ENCODE measurements around the gene PCLAF. TPM values are rescaled to one million over a fixed set of nuclear protein-coding genes. Genes with fewer than 3 reads are reported as not detected.

Gene PCLAF
- total RNA-seq, 4 donors from 2014 or later = 1.6 TPM; not detected in 3

DNA sequence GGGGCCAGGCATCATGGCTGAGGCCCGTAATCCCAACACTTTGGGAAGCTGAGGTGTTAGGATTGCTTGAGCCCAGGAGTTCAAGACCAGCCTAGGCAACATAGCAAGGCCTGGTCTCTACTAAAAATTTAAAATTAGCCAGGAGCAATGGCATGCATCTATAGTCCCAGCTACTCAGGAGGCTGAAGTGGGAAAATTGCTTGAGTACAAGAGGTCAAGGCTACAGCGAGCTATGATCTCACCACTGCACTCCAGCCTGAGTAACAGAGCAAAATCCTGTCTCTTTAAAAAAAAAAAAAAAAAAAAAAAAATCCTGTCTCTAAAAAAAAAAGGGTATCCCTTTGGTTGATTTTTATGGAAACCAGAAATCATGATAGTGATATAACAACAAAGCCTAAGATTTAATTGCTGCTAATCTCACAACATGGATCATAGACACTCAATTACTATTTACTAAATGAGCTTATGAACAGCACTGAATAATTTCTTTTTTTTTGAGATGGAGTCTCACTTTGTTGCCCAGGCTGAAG is 12.1 kb downstream of the PCLAF start:
- TF ChIP-seq, protein P1, sequence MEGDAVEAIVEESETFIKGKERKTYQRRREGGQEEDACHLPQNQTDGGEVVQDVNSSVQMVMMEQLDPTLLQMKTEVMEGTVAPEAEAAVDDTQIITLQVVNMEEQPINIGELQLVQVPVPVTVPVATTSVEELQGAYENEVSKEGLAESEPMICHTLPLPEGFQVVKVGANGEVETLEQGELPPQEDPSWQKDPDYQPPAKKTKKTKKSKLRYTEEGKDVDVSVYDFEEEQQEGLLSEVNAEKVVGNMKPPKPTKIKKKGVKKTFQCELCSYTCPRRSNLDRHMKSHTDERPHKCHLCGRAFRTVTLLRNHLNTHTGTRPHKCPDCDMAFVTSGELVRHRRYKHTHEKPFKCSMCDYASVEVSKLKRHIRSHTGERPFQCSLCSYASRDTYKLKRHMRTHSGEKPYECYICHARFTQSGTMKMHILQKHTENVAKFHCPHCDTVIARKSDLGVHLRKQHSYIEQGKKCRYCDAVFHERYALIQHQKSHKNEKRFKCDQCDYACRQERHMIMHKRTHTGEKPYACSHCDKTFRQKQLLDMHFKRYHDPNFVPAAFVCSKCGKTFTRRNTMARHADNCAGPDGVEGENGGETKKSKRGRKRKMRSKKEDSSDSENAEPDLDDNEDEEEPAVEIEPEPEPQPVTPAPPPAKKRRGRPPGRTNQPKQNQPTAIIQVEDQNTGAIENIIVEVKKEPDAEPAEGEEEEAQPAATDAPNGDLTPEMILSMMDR (IDR thresholded peaks at IDR 0.05) = no peak
- no peak for TF ChIP-seq EP300 (IDR thresholded peaks at IDR 0.05)
- no peak for TF ChIP-seq POLR2A (IDR thresholded peaks at IDR 0.05)
- Histone ChIP-seq H3K27ac (no peak overlapping the region), H3K9me3 (no peaks in the 10 kb centered on the region), H3K4me3 (no peak overlapping the region), H3K36me3 (no peaks in the 10 kb centered on the region), H3K27me3 (no peaks in the 10 kb centered on the region), H3K4me1 (no peaks in the 10 kb centered on the region)
- 66 to 81% methylated on average over 2 of the region's 2 CpGs for WGBS, 2 donors
- DNase-seq (ENCODE audit: low spot score in 2 of 2) = no peak

DNA sequence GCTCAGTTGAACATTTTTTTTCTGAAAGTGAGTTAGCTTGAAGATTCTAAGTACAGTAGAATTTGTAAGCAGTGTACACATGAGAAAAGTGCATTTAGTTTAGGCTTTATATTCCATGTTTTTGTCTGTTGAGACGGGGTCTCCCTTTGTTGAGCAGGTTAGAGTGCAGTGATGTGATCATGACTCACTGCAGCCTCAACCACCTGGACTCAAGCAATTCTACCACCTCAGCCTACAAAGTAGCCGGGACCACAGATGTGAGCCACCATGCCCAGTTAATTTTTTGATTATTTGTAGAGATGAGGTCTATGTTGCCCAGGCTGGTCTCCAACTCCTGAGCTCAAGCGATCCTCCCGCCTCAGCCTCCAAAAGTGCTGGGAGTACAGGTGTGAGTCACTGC is 20.0 kb downstream of the PCLAF start:
- Histone ChIP-seq H3K27me3 (no peaks in the 10 kb centered on the region), H3K9me3 (no peaks in the 10 kb centered on the region), H3K27ac (no peak overlapping the region), H3K4me1 (peaks cover 0 to 7% (median 3%) of the 10 kb centered on the region in 4 donors), H3K36me3 (no peaks in the 10 kb centered on the region), H3K4me3 (no peak overlapping the region)
- DNase-seq (ENCODE audit: low spot score in 2 of 2) = no peak
- WGBS, 2 donors = 95 to 97% methylated on average over 4 of the region's 4 CpGs
- TF ChIP-seq, protein P1 (IDR thresholded peaks at IDR 0.05) = no peak
- no peak for TF ChIP-seq POLR2A (IDR thresholded peaks at IDR 0.05)

DNA sequence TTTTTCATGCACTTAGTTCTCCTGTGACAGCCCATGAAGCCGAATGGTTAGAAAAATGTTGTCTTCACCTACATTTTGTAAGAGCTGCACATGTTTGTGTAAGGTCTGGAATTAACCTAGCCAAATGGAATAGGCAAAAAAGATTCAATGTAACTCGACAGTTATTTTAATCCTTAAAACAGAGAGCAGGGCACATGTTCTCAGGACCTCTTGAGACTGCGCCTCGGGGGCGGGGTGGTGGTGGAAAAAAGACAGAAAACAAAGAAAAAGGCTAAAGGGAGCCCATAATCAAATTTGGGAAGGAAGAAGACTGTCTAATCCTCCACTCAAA is 24.6 kb downstream of the PCLAF start:
- Histone ChIP-seq H3K4me3 (peak overlapping the region; percentile 48 to 96 (median 80)), H3K9me3 (no peaks in the 10 kb centered on the region), H3K27ac (peak overlapping the region in 3 of 4 donors; percentile 50 to 89 (median 77)), H3K4me1 (peaks cover 0 to 24% (median 7%) of the 10 kb centered on the region in 4 donors), H3K36me3 (no peaks in the 10 kb centered on the region), H3K27me3 (no peaks in the 10 kb centered on the region)
- no peak for DNase-seq (ENCODE audit: low spot score in 2 of 2)
- TF ChIP-seq, protein P1 (IDR thresholded peaks at IDR 0.05) = no peak
- TF ChIP-seq POLR2A (IDR thresholded peaks at IDR 0.05) (no peak), EP300 (IDR thresholded peaks at IDR 0.05) (no peak)
- WGBS, 2 donors = 33 to 34% methylated on average over 5 of the region's 5 CpGs

DNA sequence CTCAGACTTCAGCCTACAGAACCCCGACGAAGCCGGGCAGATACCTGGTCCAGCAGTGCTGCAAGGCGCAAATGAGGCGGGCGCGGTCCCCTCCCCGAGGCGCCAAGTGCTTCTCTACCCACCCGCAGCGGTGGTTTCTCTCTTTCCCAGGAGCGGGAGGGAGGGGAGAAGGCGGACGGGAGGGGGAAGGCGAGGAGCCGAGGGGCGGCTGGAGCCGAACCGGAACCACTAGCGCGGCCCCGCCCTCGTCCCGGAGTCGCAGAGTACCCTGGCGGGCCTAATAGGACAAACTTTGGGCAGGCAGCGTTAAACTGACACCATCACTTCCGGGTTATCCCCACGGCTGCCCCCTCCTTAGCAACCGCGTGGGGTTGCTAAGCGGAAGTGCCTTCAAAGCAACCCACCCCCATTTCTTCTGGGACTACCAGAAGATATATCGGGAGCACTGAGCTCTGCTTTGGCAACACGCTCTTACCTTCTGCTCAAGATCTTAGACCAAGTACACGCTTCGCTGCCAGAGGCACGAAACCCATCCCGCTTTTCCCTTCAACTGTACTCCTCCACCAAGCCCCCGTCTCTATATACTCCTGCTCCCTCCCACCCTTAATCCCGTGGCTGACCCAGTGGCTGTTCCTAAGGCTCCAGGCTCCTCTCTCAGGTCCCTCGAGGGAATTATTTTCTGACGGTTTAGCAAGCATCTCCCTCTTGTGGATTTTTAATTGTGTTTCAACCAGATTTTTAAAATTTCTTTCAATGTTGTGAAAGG is 25.1 kb downstream of the PCLAF start, which contains the start of gene CSNK1G1:
TSS of gene CSNK1G1 (minus strand) at position 230 of the 766 bp plus-strand sequence. CDS start 55,674 bp downstream, outside the sequence.
- peak; percentile 86 to 92 for DNase-seq (ENCODE audit: low spot score in 2 of 2)
- Histone ChIP-seq H3K27me3 (no peaks in the 10 kb centered on the region), H3K36me3 (no peaks in the 10 kb centered on the region), H3K9me3 (no peaks in the 10 kb centered on the region), H3K4me3 (peak within 1 kb of the TSS; percentile 48 to 96 (median 80)), H3K27ac (peak within 1 kb of the TSS; percentile 19 to 89 (median 64)), H3K4me1 (peaks cover 0 to 26% (median 7%) of the 10 kb centered on the region in 4 donors)
- TF ChIP-seq POLR2A (IDR thresholded peaks at IDR 0.05) = peak in 1 of 2 donors; percentile 18
- TF ChIP-seq EP300 (IDR thresholded peaks at IDR 0.05) = peak; percentile 71 to 79
- TF ChIP-seq, protein P1 (IDR thresholded peaks at IDR 0.05) = peak in 4 of 5 experiments; percentile 22 to 66 (median 48)
- 0 to 1% methylated on average over 25 to 36 of the region's 42 CpGs for WGBS, 2 donors

DNA sequence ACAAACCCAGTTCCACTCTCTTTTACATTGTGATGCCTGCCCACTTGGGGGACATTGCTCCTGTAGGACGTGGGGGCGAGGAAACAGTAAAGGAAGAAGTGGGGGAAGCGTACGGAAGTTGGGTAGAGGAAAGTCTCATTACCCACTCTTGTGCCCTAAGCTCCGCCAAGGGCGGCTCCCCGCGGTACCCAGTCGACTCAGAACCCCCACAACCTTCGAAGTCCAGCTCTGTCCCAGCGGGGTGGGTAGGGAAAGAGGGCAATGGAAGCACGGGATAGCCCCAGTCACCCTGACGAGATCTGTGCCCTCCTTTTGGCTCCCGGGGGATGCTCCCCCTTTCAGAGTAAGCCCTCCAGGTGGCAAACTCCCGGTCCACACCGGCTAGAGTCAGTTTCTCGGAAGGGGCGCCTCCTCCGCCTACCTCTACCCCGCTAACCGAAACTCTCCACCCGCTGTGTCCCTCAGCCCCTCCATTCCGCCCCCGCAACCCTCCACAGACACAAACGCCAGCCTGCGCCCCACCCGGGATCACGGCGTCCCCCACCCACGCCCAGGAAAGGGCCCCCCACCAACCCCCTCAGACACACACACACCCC is 25.8 kb downstream of the PCLAF start:
- peak overlapping the region; percentile 19 to 89 (median 64) for H3K27ac ChIP-seq
- no peak for DNase-seq (ENCODE audit: low spot score in 2 of 2)
- H3K9me3 ChIP-seq = no peaks in the 10 kb centered on the region
- peak overlapping the region; percentile 48 to 96 (median 80) for H3K4me3 ChIP-seq
- TF ChIP-seq, protein P1 (IDR thresholded peaks at IDR 0.05) = no peak
- TF ChIP-seq POLR2A (IDR thresholded peaks at IDR 0.05) (no peak), EP300 (IDR thresholded peaks at IDR 0.05) (no peak)
- WGBS, 2 donors = 1% methylated on average over 29 to 30 of the region's 30 CpGs
- H3K4me1 ChIP-seq = peaks cover 0 to 31% (median 7%) of the 10 kb centered on the region in 4 donors
- no peaks in the 10 kb centered on the region for H3K27me3 ChIP-seq
- H3K36me3 ChIP-seq = no peaks in the 10 kb centered on the region
